ENCODE measurements around the gene WBP2NL. TPM values are rescaled to one million over a fixed set of nuclear protein-coding genes. Genes with fewer than 3 reads are reported as not detected.

The WBP2NL gene
- total RNA-seq, 2 experiments from 2014 or later = 1.1 to 1.9 TPM

GRCh38 chr22:42001121-42001520 is 2.5 kb downstream of the WBP2NL start:
- no peaks in the 10 kb centered on the region for H3K36me3 ChIP-seq (ENCODE audit: insufficient read depth, low read length)
- H2AFZ ChIP-seq (ENCODE audit: low read length) = no peak overlapping the region
- no peaks in the 10 kb centered on the region for H3K79me2 ChIP-seq (ENCODE audit: insufficient read depth, low read depth, low read length)
- intact Hi-C loops (cut with micrococcal nuclease; ENCODE audit: unreplicated experiment) = no loop called here
- H3K9me2 ChIP-seq (ENCODE audit: insufficient read depth, low read length) = no peaks in the 10 kb centered on the region
- no peak for DNase-seq (ENCODE audit: low spot score)
- H3K4me3 ChIP-seq (ENCODE audit: low read depth, low read length, poor library complexity, severe bottlenecking) = no peak overlapping the region
- ChIA-PET POLR2A (interaction anchor here (0.5 kb wide), 1 partner anchor 76 kb away, joined by 3 read pairs; no protein-coding TSS in a partner anchor), CTCF (ENCODE audit: unreplicated experiment) (no interaction called here)
- H3K4me1 ChIP-seq (ENCODE audit: insufficient read depth, low read length, poor library complexity, severe bottlenecking) = peaks cover 8% of the 10 kb centered on the region
- no peaks in the 10 kb centered on the region for H4K20me1 ChIP-seq (ENCODE audit: insufficient read depth, low read length)
- TF ChIP-seq CTCF (conservative IDR thresholded peaks at IDR 0.05; ENCODE audit: low read length) (no peak), EZH2phosphoT487 (IDR thresholded peaks at IDR 0.05; ENCODE audit: borderline replicate concordance, low read depth, low read length) (no peak)
- BruUV-seq (replicated peaks) = no TSS peak
- H3K27ac ChIP-seq (ENCODE audit: low read depth, low read length, poor library complexity, severe bottlenecking) = no peak overlapping the region
- no peak overlapping the region for H3K4me2 ChIP-seq (ENCODE audit: low read length)
- no peaks in the 10 kb centered on the region for H3K9me3 ChIP-seq (ENCODE audit: low read length)

GRCh38 chr22:42001706-42002105 is 3.1 kb downstream of the WBP2NL start:
- H3K9me3 ChIP-seq (ENCODE audit: low read length) = no peaks in the 10 kb centered on the region
- no peaks in the 10 kb centered on the region for H3K79me2 ChIP-seq (ENCODE audit: insufficient read depth, low read depth, low read length)
- H3K9me2 ChIP-seq (ENCODE audit: insufficient read depth, low read length) = no peaks in the 10 kb centered on the region
- H3K4me2 ChIP-seq (ENCODE audit: low read length) = no peak overlapping the region
- peaks cover 8% of the 10 kb centered on the region for H3K4me1 ChIP-seq (ENCODE audit: insufficient read depth, low read length, poor library complexity, severe bottlenecking)
- intact Hi-C loops (cut with micrococcal nuclease; ENCODE audit: unreplicated experiment) = no loop called here
- no peak overlapping the region for H2AFZ ChIP-seq (ENCODE audit: low read length)
- DNase-seq (ENCODE audit: low spot score) = no peak
- no peak overlapping the region for H3K4me3 ChIP-seq (ENCODE audit: low read depth, low read length, poor library complexity, severe bottlenecking)
- no peak overlapping the region for H3K27ac ChIP-seq (ENCODE audit: low read depth, low read length, poor library complexity, severe bottlenecking)
- TF ChIP-seq CTCF (conservative IDR thresholded peaks at IDR 0.05; ENCODE audit: low read length) = no peak
- TF ChIP-seq EZH2phosphoT487 (IDR thresholded peaks at IDR 0.05; ENCODE audit: borderline replicate concordance, low read depth, low read length) = no peak
- H4K20me1 ChIP-seq (ENCODE audit: insufficient read depth, low read length) = no peaks in the 10 kb centered on the region
- POLR2A ChIA-PET = interaction anchor here (0.5 kb wide), 1 partner anchor 77 kb away, joined by 3 read pairs; no protein-coding TSS in a partner anchor
- CTCF ChIA-PET (ENCODE audit: unreplicated experiment) = no interaction called here
- H3K36me3 ChIP-seq (ENCODE audit: insufficient read depth, low read length) = no peaks in the 10 kb centered on the region
- BruUV-seq (replicated peaks) = no TSS peak

GRCh38 chr22:42007922-42008321 is 9.3 kb downstream of the WBP2NL start:
- no peaks in the 10 kb centered on the region for H4K20me1 ChIP-seq (ENCODE audit: insufficient read depth, low read length)
- no peak overlapping the region for H3K27ac ChIP-seq (ENCODE audit: low read depth, low read length, poor library complexity, severe bottlenecking)
- POLR2A ChIA-PET = no interaction called here
- H3K9me3 ChIP-seq (ENCODE audit: low read length) = peaks cover 20% of the 10 kb centered on the region
- H3K9me2 ChIP-seq (ENCODE audit: insufficient read depth, low read length) = no peaks in the 10 kb centered on the region
- intact Hi-C loops (cut with micrococcal nuclease; ENCODE audit: unreplicated experiment) = no loop called here
- no peak overlapping the region for H2AFZ ChIP-seq (ENCODE audit: low read length)
- no peaks in the 10 kb centered on the region for H3K4me1 ChIP-seq (ENCODE audit: insufficient read depth, low read length, poor library complexity, severe bottlenecking)
- BruUV-seq (replicated peaks) = no TSS peak
- H3K36me3 ChIP-seq (ENCODE audit: insufficient read depth, low read length) = no peaks in the 10 kb centered on the region
- CTCF ChIA-PET (ENCODE audit: unreplicated experiment) = no interaction called here
- H3K4me3 ChIP-seq (ENCODE audit: low read depth, low read length, poor library complexity, severe bottlenecking) = no peak overlapping the region
- H3K79me2 ChIP-seq (ENCODE audit: insufficient read depth, low read depth, low read length) = no peaks in the 10 kb centered on the region
- no peak for DNase-seq (ENCODE audit: low spot score)
- H3K4me2 ChIP-seq (ENCODE audit: low read length) = no peak overlapping the region
- TF ChIP-seq EZH2phosphoT487 (IDR thresholded peaks at IDR 0.05; ENCODE audit: borderline replicate concordance, low read depth, low read length) (no peak), CTCF (conservative IDR thresholded peaks at IDR 0.05; ENCODE audit: low read length) (no peak)
